GM19099 (cell line): Measurements from ENCODE around the gene SLC9A3.

Source experiments
- POLR2A ChIP-seq: IDR thresholded peaks from 3 replicates; pipeline ENCODE4 v1.6.1; 2011; ENCODE audit warnings: low read depth; ENCODE audit not compliant: insufficient read length; ENCODE audit errors: extremely low read depth

The SLC9A3 gene

GRCh38 chr5:525916-526315 lies 1.7 kb upstream of the SLC9A3 start:
- no peak for TF ChIP-seq POLR2A

GRCh38 chr5:524973-525761 lies 918 bp upstream of the SLC9A3 start:
- TF ChIP-seq POLR2A: no peak

DNA sequence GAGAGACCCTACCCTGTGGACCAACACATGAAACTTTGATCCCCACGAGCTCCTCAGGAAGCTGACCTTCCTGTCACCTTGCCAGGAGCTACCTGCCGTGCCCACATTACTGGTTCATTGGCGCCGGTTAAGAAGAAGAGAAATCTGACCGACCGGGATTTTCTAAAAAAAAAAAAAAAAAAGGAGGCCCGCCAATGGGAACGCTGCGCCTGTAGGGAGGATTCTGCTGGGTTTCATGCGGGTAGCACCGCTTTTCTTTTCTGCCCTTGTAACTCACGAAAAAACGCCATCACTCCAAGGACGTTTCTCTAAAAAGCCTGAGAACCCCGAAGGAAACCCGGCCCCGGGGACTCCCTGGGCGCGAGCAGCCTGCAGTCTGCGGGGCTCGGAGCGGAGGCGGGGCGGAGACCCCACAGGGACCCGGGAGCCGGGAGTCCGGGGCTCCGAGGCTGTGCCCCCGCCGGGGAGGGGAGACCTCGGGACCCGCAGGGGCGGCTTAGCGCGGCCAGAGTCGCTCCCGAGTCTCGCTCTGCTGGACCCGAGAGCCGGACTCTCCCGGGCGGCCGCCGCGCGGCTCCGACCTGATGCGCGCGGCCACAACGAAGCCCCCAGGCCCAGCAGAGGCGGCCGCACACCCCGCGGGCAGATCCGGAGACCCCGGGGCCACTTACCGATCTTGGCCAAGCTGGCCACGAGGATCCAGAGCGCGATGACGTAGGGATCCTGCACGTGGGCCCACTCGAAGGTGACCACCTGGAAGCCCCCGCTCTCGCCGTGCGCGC lies 617 bp downstream of the SLC9A3 start:
- no peak for TF ChIP-seq POLR2A

DNA sequence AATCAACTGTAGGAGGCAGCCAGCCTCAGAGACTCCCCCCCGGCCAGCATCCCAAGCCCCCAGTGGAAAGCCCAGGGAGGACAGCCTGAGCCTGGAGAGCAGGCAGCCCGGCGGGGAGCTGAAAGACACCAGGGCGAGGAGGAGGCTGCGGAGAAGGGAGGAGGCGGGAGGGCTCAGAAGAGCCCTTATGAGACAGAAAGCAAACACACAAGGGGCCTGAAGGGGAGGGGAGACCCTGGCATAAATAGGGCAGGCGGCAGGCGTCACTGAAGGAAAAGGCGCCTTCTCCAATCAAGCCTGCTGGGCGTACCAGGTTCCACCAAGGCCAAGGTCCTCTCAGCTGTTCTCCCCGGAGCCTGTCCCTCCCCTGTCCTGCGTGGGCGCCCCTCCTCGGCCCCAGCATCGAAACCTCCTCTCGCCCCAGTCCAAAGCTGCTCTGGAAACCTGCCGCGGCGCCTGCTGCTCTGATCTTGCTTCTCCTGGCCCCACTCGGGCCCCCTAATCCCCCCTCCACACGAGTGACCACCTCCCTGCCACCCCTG lies 1.3 kb downstream of the SLC9A3 start:
- TF ChIP-seq POLR2A: no peak

DNA sequence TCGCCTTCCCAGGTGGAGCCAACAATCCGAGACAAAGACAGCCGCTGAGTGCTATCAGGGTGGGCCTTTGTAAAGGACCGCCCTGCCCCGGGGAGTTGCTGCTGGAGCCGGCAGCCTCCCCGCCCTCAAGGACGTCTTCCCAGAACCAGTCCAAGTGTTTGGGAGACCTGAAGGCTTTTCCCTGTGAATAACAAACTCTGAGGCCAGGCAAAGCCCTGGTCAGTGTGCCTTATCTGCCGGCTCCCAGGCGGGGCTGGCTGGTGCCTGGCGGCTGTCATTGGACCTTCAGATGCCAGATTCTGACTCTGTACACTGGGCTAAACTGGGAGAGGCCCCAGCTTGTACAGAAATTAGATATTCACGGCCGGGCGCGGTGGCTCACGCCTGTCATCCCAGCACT lies 2.1 kb downstream of the SLC9A3 start:
- no peak for TF ChIP-seq POLR2A

DNA sequence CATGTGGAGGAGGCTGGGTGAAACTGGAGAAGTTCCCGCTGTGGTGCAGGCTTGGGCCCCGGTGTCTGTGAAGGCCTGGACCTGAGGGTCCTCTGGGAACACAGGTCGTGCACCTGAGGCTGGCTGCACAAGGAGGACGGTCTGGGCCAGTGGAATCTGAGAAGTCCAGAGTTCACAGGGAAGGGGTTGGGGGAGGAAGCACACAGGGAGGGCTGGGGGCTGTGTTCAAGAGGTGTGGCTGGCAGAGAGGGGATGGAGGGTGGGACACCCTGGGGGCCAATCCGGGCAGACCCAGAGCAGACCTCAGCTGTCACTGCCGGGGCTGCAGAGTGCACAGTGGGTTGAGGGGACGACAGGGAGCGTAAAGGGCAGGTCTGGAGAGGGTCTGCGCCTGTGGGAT lies 2.6 kb downstream of the SLC9A3 start:
- TF ChIP-seq POLR2A: no peak

GRCh38 chr5:520850-521226 lies 3.4 kb downstream of the SLC9A3 start:
- TF ChIP-seq POLR2A: no peak

DNA sequence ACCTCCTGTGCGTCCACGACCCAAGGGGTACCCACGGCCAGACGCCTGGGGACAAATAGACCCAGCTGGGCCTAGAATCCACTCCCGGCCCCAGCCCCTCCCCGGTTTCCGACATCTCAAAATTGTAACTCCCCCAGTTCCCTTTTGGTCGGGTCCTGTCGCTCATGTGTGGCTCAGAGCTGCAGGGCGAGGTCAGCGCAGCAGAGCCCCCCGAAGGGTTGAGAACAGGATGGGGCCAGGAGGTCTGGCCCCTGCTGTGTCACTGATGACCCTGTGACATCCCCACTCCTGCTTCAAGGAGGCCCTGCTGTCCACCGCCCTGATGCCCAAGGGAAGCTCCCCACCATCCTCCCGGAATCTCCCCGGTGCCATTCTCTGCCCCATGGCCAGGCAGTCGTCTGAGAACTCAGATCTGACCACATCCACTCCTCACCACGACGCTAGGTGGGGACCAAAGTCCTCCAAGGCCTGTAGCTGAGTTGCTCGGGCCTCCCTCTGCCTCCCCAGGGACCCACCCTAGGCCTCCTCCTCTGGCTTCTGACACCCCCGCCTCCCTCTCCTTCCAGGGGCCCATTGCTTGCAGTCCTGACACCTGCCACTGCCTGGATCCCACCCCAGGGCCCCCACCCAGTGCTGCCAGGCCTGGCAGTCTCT lies 3.9 kb downstream of the SLC9A3 start:
- TF ChIP-seq POLR2A: no peak

DNA sequence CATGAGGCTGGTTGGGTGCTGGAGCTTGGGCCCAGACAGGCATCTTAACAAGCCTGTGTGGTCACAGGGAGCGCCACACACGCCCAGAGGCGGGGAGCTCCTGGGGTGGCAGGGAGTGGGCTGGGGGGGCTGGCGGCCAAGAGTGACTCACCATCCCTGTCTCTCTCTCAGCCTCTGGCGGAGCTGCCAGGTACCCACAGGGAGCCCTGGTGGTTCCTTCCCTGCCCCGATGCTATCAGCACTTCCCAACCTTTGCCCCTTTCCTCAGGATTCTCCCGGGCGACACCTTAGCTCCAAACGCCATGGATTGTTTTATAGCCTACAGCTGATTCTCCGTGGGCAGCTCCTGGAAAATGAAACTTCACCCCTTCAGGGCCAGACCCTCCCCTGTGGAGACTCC lies 5.5 kb downstream of the SLC9A3 start:
- no peak for TF ChIP-seq POLR2A

GRCh38 chr5:517535-518100 lies 6.6 kb downstream of the SLC9A3 start:
- TF ChIP-seq POLR2A: no peak

DNA sequence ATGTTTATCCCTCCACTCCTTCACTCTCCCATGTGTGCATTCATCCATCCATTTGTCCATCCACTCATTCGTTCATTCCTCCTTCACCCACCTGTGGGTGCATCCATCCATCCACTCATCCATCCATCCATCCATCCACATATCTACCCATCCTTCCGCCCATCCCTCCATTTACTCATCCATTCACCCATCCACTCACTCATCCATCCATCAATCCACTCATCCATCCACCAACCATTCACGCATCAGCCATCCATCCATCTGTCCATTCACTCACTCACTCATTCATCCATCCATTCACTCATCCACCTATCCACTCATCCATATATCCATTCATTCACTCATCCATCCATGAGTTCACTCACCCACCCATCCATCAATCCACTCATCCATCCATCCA lies 7.3 kb downstream of the SLC9A3 start:
- TF ChIP-seq POLR2A: no peak

GRCh38 chr5:516338-516925 lies 7.8 kb downstream of the SLC9A3 start:
- TF ChIP-seq POLR2A: no peak

- TF ChIP-seq POLR2A: no peak
Observed at GRCh38 chr5:515273-515836, 8.9 kb downstream of the SLC9A3 start.

DNA sequence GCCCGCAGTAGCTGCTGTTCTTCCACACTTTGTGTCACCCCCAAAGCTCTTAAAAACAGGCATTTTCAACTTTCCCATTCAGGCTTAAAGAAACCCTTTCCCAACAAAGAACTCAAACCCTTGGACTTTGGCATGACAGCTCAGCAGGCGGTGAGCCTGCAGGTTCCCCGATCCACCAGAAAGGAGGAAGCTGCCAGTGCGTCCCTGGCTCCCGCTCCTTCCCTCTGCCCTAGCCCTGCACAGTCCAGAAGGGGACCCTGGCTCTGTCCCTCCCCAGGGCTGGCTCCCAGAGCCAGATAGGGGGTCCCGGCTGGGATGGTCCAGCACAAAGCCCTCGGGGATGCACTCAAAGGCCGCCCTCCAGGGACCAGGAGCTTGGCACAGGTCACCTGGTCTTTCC lies 9.6 kb downstream of the SLC9A3 start:
- no peak for TF ChIP-seq POLR2A
